HepG2 (cell line): ENCODE measurements around the gene NUDT8. TPM values are rescaled to one million over a fixed set of nuclear protein-coding genes. Genes with fewer than 3 reads are reported as not detected.

Experiments used
- CBX5 ChIP-seq: sonication (generic); formaldehyde crosslinking; IDR thresholded peaks from 2 replicates; pipeline ENCODE4 v1.4.0; 2020; ENCODE audit warnings: missing genetic modification reagents, borderline replicate concordance
- ERF ChIP-seq: IDR thresholded peaks from 2 replicates; pipeline ENCODE4 v1.6.1; 2018; ENCODE audit warnings: missing biosample characterization, missing genetic modification reagents
- MATR3 ChIP-seq: sonication (generic); formaldehyde crosslinking; IDR thresholded peaks from 2 replicates; pipeline ENCODE4 v1.4.0; 2020; ENCODE audit warnings: missing genetic modification reagents
- POLR2AphosphoS5 ChIP-seq: IDR thresholded peaks from 2 replicates; pipeline ENCODE4 v1.6.1; 2012; ENCODE audit warnings: low read depth, low read length
- TARDBP ChIP-seq: sonication (generic); formaldehyde crosslinking; IDR thresholded peaks from 2 replicates; pipeline ENCODE4 v1.8.0; 2022; ENCODE audit warnings: mild to moderate bottlenecking, missing genetic modification reagents
- THYN1 ChIP-seq: sonication (generic); formaldehyde crosslinking; IDR thresholded peaks from 2 replicates; pipeline ENCODE4 v1.8.1; 2023; ENCODE audit warnings: low read depth, mild to moderate bottlenecking, moderate library complexity, missing genetic modification reagents, borderline replicate concordance
- USF2 ChIP-seq, 2 experiments: sonication (generic) in 1 of 2; formaldehyde crosslinking in 1 of 2; IDR thresholded peaks; 2 replicates each; pipeline versions ENCODE4 v1.5.1 to v1.6.1; 2011 to 2020; ENCODE audit warnings: borderline replicate concordance in 1 of 2, low read depth in 1 of 2, low read length in 1 of 2, mild to moderate bottlenecking in 1 of 2, missing genetic modification reagents in 1 of 2, moderate library complexity in 1 of 2
- ZBTB10 ChIP-seq: sonication (generic); formaldehyde crosslinking; IDR thresholded peaks from 2 replicates; pipeline ENCODE4 v1.4.0; 2020; ENCODE audit warnings: missing genetic modification reagents, borderline replicate concordance
- ZBTB14 ChIP-seq: sonication (generic); formaldehyde crosslinking; IDR thresholded peaks from 2 replicates; pipeline ENCODE4 v1.4.0; 2020; ENCODE audit warnings: missing genetic modification reagents
- ZBTB2 ChIP-seq: sonication (generic); formaldehyde crosslinking; IDR thresholded peaks from 2 replicates; pipeline ENCODE4 v1.8.0; 2022; ENCODE audit warnings: low read depth, missing genetic modification reagents
- ZFX ChIP-seq: sonication (generic); formaldehyde crosslinking; IDR thresholded peaks from 2 replicates; pipeline ENCODE4 v1.4.0; 2020; ENCODE audit warnings: mild to moderate bottlenecking, low read depth, missing genetic modification reagents, moderate library complexity
- ZNF251 ChIP-seq: sonication (generic); formaldehyde crosslinking; IDR thresholded peaks from 2 replicates; pipeline ENCODE4 v1.9.0; 2021; ENCODE audit warnings: mild to moderate bottlenecking, missing genetic modification reagents
- ZNF264 ChIP-seq: sonication (generic); formaldehyde crosslinking; IDR thresholded peaks from 2 replicates; pipeline ENCODE4 v1.4.0; 2020; ENCODE audit warnings: missing genetic modification reagents
- ZNF337 ChIP-seq: sonication (generic); formaldehyde crosslinking; IDR thresholded peaks from 2 replicates; pipeline ENCODE4 v1.5.1; 2020; ENCODE audit warnings: missing genetic modification reagents, low read depth, mild to moderate bottlenecking, borderline replicate concordance
- ZNF430 ChIP-seq: sonication (generic); formaldehyde crosslinking; IDR thresholded peaks from 2 replicates; pipeline ENCODE4 v1.9.0; 2021; ENCODE audit warnings: mild to moderate bottlenecking, missing genetic modification reagents
- ZNF431 ChIP-seq: sonication (generic); formaldehyde crosslinking; IDR thresholded peaks from 2 replicates; pipeline ENCODE4 v1.9.0; 2022; ENCODE audit warnings: missing genetic modification reagents, low read depth, mild to moderate bottlenecking, borderline replicate concordance
- ZNF564 ChIP-seq: sonication (generic); formaldehyde crosslinking; IDR thresholded peaks from 2 replicates; pipeline ENCODE4 v1.8.1; 2023; ENCODE audit warnings: mild to moderate bottlenecking, missing genetic modification reagents
- ZNF788 ChIP-seq: sonication (generic); formaldehyde crosslinking; IDR thresholded peaks from 2 replicates; pipeline ENCODE4 v1.5.0; 2020; ENCODE audit warnings: mild to moderate bottlenecking, missing genetic modification reagents, borderline replicate concordance
- ZSCAN25 ChIP-seq: sonication (generic); formaldehyde crosslinking; IDR thresholded peaks from 2 replicates; pipeline ENCODE4 v1.8.0; 2022; ENCODE audit warnings: mild to moderate bottlenecking, missing genetic modification reagents
- polyA plus RNA-seq, 8 experiments: library from polyadenylated mRNA; depleted of rRNA in 3 of 8; stranded (reverse) in 7 of 8; unstranded in 1 of 8; fragments of >200 nt; fragmentation: Illumina TruSeq in 4 of 8; extraction: Trizol in 4 of 8; gene quantifications; 2 replicates each; pipeline versions ENCODE4 v1.2.1 to v1.2.3, GENCODE V29; 2011 to 2016; ENCODE audit warnings: low read depth in 4 of 8, missing spikeins in 1 of 8, mixed read lengths in 1 of 8; ENCODE audit not compliant: insufficient read depth in 1 of 8
- total RNA-seq, 5 experiments: library from RNA; depleted of rRNA; stranded (reverse); fragments of >200 nt; fragmentation: Illumina TruSeq; extraction: Trizol; gene quantifications; 2 replicates each; pipeline ENCODE4 v1.2.3, GENCODE V29; 2016; ENCODE audit warnings: low read depth in 1 of 5

NUDT8 gene
- total and polyA plus RNA-seq, 2 of the 13 experiments (the other 11 are each of a cell fraction or from before 2014, with no cell fraction given): 6.7 to 25.8 TPM

GRCh38 chr11:67629386-67630227 lies at the start of gene NUDT8 (continued):
- TF ChIP-seq TARDBP (no peak; the same call in 1 of the 2 replicates), THYN1 (CRISPR knock-in tag) (no peak), ZBTB2 (CRISPR knock-in tag) (no peak), ZNF788 (CRISPR knock-in tag) (no peak; the same call in 1 of the 2 replicates), MATR3 (no peak), ZSCAN25 (CRISPR knock-in tag) (no peak), ZFX (CRISPR knock-in tag) (peak; percentile 81), USF2 (IDR thresholded peaks at IDR 0.05; ENCODE audit: low read depth, low read length) (no peak), USF2 (CRISPR knock-in tag; IDR thresholded peaks at IDR 0.05; ENCODE audit: borderline replicate concordance) (no peak), ZNF251 (CRISPR knock-in tag) (no peak), ZBTB14 (CRISPR knock-in tag) (no peak; the same call in 1 of the 2 replicates), ZNF337 (CRISPR knock-in tag) (no peak), ZBTB10 (CRISPR knock-in tag) (no peak; the same call in 1 of the 2 replicates), ERF (CRISPR knock-in tag) (peak; percentile 66; the same call in 1 of the 2 replicates), ZNF431 (CRISPR knock-in tag) (peak; percentile 65; the same call in 1 of the 2 replicates), ZNF564 (CRISPR knock-in tag) (peak; percentile 48), CBX5 (CRISPR knock-in tag) (peak; percentile 90), POLR2AphosphoS5 (0 out of 2 replicates have a peak, but pooled peaks have one; percentile 5), ZNF264 (CRISPR knock-in tag) (0 out of 2 replicates have a peak, but pooled peaks have one; percentile 49), ZNF430 (CRISPR knock-in tag) (peak; percentile 56; the same call in 1 of the 2 replicates)
